IPS-18c (cell line): ENCODE measurements around the gene SOWAHB.

Experiments
- H3K4me3 ChIP-seq: 2 replicates; pipeline ENCODE4 v1.7.0; 2013; ENCODE audit warnings: low read depth, mild to moderate bottlenecking, low read length, moderate library complexity; ENCODE audit not compliant: insufficient read depth
- H3K9me3 ChIP-seq: one replicate; pipeline ENCODE4 v1.6.1; 2013; ENCODE audit warnings: mild to moderate bottlenecking, low read length, moderate library complexity; ENCODE audit not compliant: control insufficient read depth, insufficient read depth

The SOWAHB gene, protein sequence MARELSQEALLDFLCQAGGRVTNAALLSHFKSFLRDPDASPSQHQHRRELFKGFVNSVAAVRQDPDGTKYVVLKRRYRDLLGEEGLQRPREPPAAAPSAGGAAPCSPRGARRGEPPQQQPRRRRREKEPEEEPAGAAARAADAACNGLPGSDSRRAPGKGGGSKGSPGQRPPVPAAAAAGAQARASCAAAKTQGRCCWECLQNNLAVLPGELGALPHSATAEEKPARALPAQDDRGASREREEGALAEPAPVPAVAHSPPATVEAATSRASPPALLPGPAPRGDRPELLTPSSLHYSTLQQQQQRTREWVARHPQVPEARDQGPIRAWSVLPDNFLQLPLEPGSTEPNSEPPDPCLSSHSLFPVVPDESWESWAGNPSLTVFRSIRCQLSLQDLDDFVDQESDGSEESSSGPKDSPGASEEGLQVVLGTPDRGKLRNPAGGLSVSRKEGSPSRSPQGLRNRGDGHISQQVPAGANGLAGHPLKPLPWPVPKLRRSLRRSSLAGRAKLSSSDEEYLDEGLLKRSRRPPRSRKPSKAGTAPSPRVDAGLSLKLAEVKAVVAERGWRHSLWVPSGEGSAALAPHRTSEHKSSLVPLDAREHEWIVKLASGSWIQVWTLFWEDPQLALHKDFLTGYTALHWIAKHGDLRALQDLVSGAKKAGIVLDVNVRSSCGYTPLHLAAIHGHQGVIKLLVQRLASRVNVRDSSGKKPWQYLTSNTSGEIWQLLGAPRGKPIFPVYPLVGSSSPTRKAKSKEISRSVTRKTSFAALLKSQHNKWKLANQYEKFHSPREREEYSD

DNA sequence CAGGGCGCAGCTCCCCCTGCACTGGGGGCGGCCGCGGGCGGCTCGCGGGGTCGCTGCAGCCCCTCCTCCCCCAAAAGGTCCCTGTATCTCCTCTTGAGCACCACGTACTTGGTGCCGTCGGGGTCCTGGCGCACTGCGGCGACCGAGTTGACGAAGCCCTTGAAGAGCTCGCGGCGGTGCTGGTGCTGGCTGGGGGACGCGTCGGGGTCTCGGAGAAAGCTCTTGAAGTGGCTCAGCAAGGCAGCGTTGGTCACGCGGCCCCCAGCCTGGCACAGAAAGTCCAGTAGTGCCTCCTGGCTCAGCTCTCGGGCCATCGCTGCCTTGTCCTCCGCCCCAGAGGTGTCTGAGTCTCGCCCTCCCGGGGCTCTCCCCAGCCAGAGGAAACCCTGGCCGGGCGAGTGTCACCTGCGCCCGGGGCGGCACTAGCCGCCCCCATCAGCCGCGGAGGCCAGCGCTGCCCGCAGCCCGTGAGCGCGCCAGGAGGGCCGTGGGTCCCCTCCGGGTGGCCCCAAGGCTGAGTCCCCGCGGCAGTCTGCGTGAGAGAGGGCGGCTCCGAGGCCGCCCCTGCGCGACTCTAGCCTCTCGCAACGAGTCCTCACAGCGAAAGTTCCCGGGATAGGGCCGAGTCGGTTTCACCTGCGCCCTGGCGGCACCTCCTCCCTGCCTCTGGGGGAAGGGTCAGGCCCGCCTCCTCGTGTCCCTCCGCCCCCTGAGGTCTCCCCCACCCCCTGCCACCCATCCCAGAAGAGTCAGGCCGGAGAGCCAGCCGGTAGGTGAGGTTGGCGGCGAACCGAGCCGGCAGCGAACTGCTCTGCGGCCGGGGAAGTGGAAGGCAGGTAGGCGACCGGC, at the start of gene SOWAHB:
Gene SOWAHB, minus strand, starts transcription at position 609 of the 849 bp plus-strand sequence. Its CDS starts 295 bp downstream, at position 314.
- Histone ChIP-seq H3K9me3 (no peaks in the 10 kb centered on the region), H3K4me3 (peak within 1 kb of the TSS; percentile 68)

DNA sequence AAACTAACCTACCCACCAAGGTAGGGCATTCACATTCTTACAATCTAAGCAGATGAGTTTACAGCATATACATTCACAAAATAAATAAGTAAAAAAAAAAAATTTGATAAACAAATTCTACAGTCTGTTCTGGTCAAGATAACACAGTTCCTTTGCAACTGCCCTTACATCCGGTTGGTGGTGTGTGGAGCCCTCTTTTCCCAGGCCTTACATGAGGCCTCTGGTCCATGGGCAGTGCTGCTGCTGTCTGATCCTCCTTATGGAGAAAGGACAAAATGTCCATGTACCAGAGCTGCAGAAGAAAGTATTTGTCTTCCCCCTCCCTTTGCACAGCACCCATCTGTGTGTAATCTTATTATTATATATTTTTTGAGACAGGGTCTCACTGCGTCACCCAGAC, 49.4 kb upstream of the SOWAHB start:
- Histone ChIP-seq H3K9me3 (no peaks in the 10 kb centered on the region), H3K4me3 (no peak overlapping the region)

DNA sequence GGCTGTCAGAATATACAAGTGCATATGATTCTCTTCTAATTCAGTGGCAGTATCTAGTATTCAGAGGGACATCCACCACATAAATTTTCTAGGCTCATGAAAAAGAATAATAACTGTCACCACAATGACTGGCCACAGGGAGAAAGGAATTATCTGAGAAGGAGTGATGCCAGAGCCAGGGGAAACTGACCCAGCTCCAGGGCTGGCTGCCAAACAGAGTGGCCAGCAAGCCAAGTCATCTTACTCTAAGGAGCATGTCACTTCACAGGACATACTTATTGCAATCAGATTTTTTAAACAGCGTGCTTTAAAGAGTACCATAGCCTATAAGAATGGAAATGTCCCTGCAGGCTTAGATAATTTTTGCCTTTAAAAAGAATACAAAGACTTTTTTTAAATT, 45.8 kb upstream of the SOWAHB start:
- H3K4me3 ChIP-seq, result no peak overlapping the region
- no peaks in the 10 kb centered on the region for H3K9me3 ChIP-seq

DNA sequence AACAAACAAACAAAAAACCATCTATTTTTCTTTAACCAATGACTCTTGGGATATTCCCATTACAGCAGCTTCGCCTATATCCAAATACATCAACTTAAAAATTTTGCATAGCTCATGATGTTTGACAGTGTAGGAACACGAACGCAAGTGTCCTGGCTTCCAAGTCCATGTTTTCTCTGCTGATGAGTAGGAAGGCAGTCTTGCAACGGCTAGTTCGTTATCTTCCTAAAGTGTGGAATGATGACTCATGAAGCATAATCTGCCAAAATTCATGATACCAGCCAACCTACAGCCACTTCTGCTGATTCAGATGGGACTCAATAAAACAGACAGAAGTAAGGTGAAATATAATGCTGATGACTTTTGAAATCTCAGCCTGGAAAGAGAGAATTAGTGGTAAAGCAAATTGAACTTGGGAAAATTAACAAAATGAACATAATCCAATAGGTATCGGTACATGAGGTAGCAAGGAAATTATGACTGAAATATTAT, 45.2 kb upstream of the SOWAHB start:
- H3K9me3 ChIP-seq, result no peaks in the 10 kb centered on the region
- H3K4me3 ChIP-seq, result no peak overlapping the region

DNA sequence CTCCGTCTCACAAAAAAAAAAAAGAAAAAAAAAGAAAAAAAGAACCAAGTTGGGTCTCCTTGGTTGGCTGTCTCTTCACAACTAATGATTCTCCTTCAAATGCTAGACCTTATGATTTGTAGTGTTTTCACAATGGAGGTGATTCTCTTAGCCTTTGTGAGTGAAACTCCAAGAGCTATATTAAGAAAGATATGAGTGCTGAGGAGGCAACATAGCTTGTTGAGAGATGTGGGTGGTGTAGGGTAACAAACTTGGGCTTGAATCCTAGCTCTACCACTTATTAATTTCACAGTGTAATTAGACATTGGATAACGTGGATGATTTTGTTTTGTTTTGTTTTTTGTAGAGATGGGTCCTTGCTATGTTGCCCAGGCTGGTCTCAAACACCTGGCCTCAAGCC, 41.2 kb upstream of the SOWAHB start:
- Histone ChIP-seq H3K4me3 (no peak overlapping the region), H3K9me3 (no peaks in the 10 kb centered on the region)

DNA sequence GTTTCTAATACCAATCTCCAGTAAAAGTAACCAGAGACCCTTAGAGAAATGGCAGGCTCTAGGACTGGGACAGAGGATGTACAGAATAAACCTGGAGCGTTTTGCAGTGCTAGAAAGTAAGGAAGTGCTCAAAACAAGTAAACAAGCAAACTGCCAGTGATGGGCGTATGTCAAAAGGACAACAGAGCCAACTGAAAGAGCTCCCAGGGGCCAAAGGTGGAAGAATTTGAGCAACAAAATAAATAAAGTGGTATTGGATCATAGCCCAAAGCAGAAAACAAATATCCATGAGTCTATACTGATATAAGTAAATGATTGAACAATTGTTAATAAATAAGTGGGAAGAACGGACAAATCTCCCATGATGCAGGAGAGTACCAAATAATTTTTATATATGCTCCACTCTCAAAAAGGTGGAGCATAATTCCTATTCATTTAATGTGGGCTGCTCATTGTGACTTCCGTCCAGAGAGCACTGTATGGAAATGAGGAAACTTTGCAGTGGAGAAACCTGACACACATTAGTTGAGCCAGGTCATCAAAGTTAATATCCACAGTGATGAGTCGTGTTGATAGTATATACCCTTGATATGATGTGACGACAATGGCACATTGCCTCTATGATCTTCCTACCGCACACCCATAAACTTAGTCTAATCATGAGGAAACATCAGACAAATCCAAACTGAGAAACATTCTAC, 33.8 kb upstream of the SOWAHB start:
- H3K9me3 ChIP-seq, result no peaks in the 10 kb centered on the region
- no peak overlapping the region for H3K4me3 ChIP-seq

DNA sequence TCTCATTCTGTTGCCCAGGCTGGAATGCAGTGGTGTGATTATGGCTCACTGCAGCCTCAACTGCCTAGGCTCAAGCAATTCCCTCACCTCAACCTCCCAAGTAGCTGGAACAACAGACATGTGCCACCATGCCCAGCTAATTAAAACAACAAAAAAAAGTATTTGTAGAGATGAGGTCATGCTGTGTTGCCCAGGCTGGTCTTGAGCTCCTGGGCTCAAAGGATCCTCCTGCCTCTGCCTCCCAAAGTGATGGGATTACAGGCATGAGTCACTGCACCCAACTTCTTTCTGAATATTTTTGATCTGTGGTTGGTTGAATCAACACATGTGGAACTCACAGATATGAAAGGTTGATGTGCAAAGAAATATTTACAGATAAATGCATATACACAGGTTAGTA, 33.1 kb upstream of the SOWAHB start:
- no peak overlapping the region for H3K4me3 ChIP-seq

DNA sequence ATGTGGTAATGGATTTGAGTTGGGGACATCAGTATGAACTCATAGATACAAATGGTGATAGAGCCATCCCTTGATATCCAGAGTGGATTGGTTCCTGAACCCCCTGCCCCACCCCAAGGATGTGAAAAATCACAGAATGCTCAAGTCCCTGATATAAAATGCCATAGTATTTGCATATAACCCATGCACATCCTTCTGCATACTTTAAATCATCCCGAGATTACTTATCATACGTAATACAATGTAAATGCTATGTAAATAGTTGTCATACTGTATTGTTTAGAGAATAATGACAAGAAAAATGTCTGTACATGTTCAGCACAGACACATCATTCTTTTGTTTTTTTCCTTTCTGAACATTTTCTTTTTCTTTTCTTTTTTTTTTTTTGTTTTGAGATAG, 32.7 kb upstream of the SOWAHB start:
- Histone ChIP-seq H3K4me3 (no peak overlapping the region), H3K9me3 (no peaks in the 10 kb centered on the region)

More for the DNA sequence above, 33.1 kb upstream of the SOWAHB start:
- H3K9me3 ChIP-seq, result no peaks in the 10 kb centered on the region

DNA sequence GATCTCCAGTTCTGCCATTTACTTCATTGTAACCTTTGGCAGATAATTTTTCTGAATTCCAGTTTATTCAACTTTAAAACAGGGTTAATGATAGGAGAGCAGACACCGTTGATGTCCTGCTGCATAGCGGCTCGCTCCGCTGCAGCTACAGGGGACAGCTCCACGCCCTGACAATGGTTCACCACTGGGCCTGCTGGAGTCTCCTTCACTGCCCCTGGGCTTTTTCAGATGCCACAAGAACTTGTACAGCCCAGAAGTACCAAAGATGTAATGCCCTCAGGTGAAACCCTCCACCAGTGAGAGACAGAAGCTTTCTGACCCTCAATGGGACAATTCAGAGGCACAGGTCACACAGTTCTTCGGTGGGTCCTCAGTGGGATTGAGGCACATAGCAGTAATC, 28.9 kb upstream of the SOWAHB start:
- Histone ChIP-seq H3K4me3 (no peak overlapping the region), H3K9me3 (no peaks in the 10 kb centered on the region)

DNA sequence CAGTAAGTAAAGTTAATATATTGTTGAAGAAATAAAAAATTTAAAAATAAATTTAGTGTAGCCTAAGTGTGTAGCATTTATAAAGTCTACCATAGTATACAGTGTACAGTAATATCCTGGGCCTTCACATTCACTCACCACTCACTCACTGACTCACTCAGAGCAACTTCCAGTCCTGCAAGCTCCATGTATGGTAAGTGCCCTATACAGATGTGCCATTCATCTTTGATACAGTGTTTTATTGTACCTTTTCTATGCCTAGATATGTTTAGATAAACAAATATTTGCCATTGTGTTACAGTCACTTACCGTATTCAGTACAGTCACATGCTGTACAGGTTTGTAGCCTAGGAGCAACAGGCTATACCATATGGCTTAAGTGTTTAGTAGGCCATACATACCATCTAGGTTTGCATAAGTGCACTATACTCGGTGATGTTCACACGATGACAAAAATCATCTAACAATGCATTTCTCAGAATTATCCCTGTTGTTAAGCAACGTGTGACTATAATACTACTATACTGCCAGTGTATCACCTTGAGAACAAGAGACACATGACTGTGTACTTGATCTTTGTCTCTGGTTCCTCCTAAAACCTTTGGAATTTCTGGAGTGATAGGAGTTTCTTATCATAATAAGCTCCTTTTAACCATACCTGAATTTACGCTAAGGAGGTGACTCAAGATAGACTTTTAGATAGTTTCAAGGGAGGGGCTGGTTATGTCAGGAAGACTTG, 25.8 kb upstream of the SOWAHB start:
- H3K4me3 ChIP-seq, result no peak overlapping the region
- H3K9me3 ChIP-seq, result no peaks in the 10 kb centered on the region

DNA sequence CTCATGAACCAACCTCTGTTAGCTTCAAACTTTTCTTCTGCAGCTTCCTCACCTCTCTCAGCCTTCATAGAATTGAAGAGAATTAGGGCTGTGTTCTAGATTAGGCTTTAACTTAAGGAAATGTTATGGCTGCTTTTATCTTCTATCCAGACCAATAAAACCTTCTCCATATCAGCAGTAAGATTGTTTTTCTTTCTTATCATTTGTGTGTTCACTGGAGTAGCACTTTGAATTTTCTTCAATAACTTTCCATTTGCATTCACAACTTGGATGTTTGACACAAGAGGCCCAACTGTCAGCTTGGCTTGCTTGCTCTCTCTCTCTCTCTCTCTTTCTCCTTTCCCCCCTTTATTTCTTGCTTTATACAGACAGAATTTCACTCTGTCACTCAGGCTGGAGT, 22.8 kb upstream of the SOWAHB start:
- Histone ChIP-seq H3K9me3 (no peaks in the 10 kb centered on the region), H3K4me3 (no peak overlapping the region)

DNA sequence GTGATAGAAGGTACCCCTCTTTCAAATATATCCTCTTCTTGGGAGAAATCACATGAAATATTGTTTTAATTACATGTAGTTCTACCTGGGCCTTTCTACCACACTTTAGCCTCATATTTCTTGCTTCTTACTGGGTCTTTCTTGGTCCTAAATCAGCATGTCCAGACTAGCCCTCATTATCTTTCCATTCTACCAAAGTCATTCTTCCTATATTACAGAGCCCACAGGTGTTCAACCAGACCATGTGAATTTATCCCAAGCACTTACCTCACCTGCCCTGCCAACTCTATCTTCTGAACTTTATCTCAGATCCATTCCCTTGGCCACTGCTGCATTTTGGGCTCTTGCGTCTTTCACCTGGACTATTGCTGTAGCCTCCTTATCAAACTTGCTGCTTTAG, 11.8 kb upstream of the SOWAHB start:
- Histone ChIP-seq H3K4me3 (no peak overlapping the region), H3K9me3 (no peaks in the 10 kb centered on the region)

DNA sequence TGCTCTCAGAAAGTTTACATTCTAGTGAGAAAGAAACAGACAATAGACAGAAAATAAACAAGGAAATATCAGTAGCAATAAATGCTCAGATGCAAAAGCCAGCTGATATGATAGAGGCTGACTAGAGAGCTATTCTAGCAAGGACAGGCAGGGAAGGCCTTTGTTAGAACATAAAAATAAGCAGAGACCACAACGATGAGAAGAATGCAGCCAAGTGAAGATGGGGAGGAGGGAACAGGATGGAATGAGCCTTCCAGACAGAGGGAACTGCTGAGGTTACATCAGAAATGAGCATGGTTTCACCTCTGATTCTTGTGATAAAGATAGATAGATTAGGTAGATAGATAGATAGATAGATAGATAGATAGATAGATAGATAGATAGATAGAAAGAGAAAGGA, 7.6 kb upstream of the SOWAHB start:
- Histone ChIP-seq H3K9me3 (no peaks in the 10 kb centered on the region), H3K4me3 (no peak overlapping the region)

DNA sequence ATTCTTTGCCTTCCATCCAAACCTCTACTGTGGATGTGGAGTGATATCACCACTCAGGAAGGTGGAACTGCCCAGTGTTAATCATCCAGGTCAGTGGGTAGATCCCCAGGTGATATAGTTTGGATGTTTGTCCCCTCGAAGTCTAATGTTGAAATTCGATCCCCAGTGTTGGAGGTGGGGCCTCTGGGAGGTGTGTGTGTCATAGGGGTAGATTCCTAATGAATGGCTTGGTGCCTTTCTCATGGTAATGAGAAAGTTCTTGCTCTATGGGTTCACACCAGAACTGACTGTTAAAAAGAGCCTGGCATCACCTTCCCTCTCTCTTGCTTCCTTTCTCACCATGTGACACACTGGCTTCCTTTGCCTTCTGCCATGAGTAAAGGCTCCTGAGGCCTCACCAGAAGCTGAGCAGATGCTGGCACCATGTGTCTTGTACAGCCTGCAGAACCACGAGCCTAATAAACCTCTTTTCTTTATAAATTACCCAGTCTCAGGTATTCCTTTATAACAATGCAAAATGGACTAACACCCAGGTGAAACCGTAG, 6.8 kb upstream of the SOWAHB start:
- H3K9me3 ChIP-seq, result no peaks in the 10 kb centered on the region
- H3K4me3 ChIP-seq, result no peak overlapping the region

DNA sequence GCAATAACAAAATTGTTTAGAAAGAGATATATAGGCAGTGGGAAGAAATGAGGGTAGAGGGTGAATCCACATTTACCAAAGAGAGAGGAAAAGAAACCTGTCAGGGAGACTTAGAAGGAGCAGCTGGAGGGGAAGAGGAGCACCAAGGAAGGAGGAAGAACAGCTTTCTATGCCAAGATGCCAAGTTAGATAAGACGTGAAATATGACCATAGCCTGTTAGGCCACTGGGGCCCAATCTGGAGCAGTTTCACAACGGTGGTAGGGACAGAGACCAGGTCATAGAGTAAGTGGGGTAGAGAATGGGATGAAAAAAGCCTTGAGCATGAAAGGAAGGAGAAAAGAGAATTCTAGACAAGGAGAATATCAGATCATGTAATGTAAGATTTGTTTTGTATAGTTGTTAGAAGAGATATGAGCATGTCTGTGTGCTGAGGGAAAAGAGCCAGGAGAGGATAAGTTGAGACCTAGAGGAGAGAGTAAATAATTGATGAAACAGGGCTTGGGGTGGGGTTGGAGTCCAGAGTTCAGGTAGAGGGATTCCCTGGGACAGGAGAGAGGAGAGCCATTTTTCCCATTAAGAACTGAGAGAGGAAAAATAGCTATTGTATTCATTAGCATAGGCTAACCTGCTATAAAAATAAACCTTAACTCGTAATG, 4.4 kb upstream of the SOWAHB start:
- H3K9me3 ChIP-seq, result no peaks in the 10 kb centered on the region
- no peak overlapping the region for H3K4me3 ChIP-seq
